Keratinocyte (primary cell): ENCODE data around the gene RPS27. TPM values are rescaled to one million over a fixed set of nuclear protein-coding genes. Genes with fewer than 3 reads are reported as not detected.
A peak's percentile ranks its signal among the peaks of the same experiment; 100 is the strongest.

ENCODE experiments used
- DNase-seq: peaks from one replicate; pipeline ENCODE4 v3.0.0-alpha.2; 2011; ENCODE audit warnings: low read depth, missing footprints, low spot score
- FAIRE-seq: peaks from 2 replicates; lab custom pipeline; 2011; peaks lifted over from hg19 to GRCh38; lab: Jason Lieb, UNC
- H2AFZ ChIP-seq: 2 replicates; pipeline ENCODE4 v1.6.0; 2012; ENCODE audit warnings: low read length, control low read depth, inconsistent platforms; ENCODE audit not compliant: control insufficient read depth
- H3K27ac ChIP-seq: 2 replicates; pipeline ENCODE4 v1.5.1; 2011; ENCODE audit warnings: low read length; ENCODE audit not compliant: control insufficient read depth, insufficient read depth
- H3K27me3 ChIP-seq: 3 replicates; pipeline ENCODE4 v1.6.0; 2011; ENCODE audit warnings: low read length; ENCODE audit not compliant: control insufficient read depth, insufficient read depth; ENCODE audit errors: extremely low read depth
- H3K36me3 ChIP-seq, 2 experiments: 2 replicates in 1 of 2; 3 replicates in 1 of 2; pipeline ENCODE4 v1.5.1; 2011; ENCODE audit warnings: low read length in 2 of 2, mild to moderate bottlenecking in 1 of 2; ENCODE audit not compliant: control insufficient read depth in 2 of 2, insufficient read depth in 2 of 2; ENCODE audit errors: extremely low read depth in 1 of 2
- H3K4me1 ChIP-seq: 3 replicates; pipeline ENCODE4 v1.5.1; 2011; ENCODE audit warnings: low read length; ENCODE audit not compliant: control insufficient read depth, insufficient read depth; ENCODE audit errors: extremely low read depth
- H3K4me2 ChIP-seq: 3 replicates; pipeline ENCODE4 v1.6.0; 2011; ENCODE audit warnings: low read depth, low read length; ENCODE audit not compliant: control insufficient read depth, insufficient read depth; ENCODE audit errors: extremely low read depth
- H3K4me3 ChIP-seq, 3 experiments: fragments of 200-600 bp in 1 of 3; sonication (generic) in 1 of 3; 2 replicates in 2 of 3; 3 replicates in 1 of 3; pipeline ENCODE4 v1.5.1; 2011 to 2016; ENCODE audit warnings: low read length in 3 of 3, mild to moderate bottlenecking in 3 of 3, control low read depth in 2 of 3, inconsistent platforms in 1 of 3, low read depth in 1 of 3, mixed read lengths in 1 of 3, mixed run types in 1 of 3, moderate library complexity in 1 of 3; ENCODE audit not compliant: control insufficient read depth in 2 of 3, insufficient read depth in 2 of 3; ENCODE audit errors: extremely low read depth in 1 of 3
- H3K79me2 ChIP-seq: 2 replicates; pipeline ENCODE4 v1.6.0; 2012; ENCODE audit warnings: low read length; ENCODE audit not compliant: control insufficient read depth, insufficient read depth
- H3K9ac ChIP-seq: 3 replicates; pipeline ENCODE4 v1.6.0; 2011; ENCODE audit warnings: low read length; ENCODE audit not compliant: control insufficient read depth, insufficient read depth; ENCODE audit errors: extremely low read depth
- H3K9me1 ChIP-seq: 3 replicates; pipeline ENCODE4 v1.6.0; 2011; ENCODE audit warnings: low read length; ENCODE audit not compliant: control insufficient read depth, insufficient read depth; ENCODE audit errors: extremely low read depth
- H3K9me3 ChIP-seq: 2 replicates; pipeline ENCODE4 v1.5.1; 2012; ENCODE audit warnings: low read depth, low read length; ENCODE audit not compliant: control insufficient read depth
- H4K20me1 ChIP-seq: 3 replicates; pipeline ENCODE4 v1.6.0; 2011; ENCODE audit warnings: low read length; ENCODE audit not compliant: control insufficient read depth, insufficient read depth; ENCODE audit errors: extremely low read depth
- CTCF ChIP-seq, 3 experiments: IDR thresholded peaks in 1 of 3; conservative IDR thresholded peaks in 1 of 3; optimal IDR thresholded peaks in 1 of 3; 2 replicates in 2 of 3; 3 replicates in 1 of 3; pipeline versions ENCODE3 to v1.5.1; 2011; ENCODE audit warnings: low read length in 3 of 3, mild to moderate bottlenecking in 3 of 3, moderate library complexity in 2 of 3, control low read depth in 1 of 3, inconsistent platforms in 1 of 3; ENCODE audit not compliant: insufficient read depth in 2 of 3; ENCODE audit errors: extremely low read depth in 1 of 3
- EZH2 ChIP-seq: IDR thresholded peaks from one replicate; pipeline ENCODE4 v1.6.1; 2012; ENCODE audit warnings: inconsistent platforms, mild to moderate bottlenecking, low read length, moderate library complexity
- dilution Hi-C: fragments of 300-500 bp; cut with MboI; formaldehyde crosslinking; loops from one replicate; pipeline ENCODE4 v1.7.0; 2020; ENCODE audit warnings: low sequenced_read_pairs; ENCODE audit not compliant: extremely low pct_ligation_motif_present
- polyA plus RNA-seq, 5 experiments: library from polyadenylated mRNA; depleted of rRNA in 3 of 5; stranded (reverse) in 3 of 5; stranded (forward) in 1 of 5; unstranded in 1 of 5; fragments of >200 nt; gene quantifications; 1 replicate in 1 of 5; 2 replicates in 3 of 5; 3 replicates in 1 of 5; pipeline versions ENCODE4 v1.2.1 to v1.2.3, GENCODE V29; 2011 to 2012; ENCODE audit warnings: missing spikeins in 2 of 5, low read depth in 1 of 5, low replicate concordance in 1 of 5

The RPS27 gene
- polyA plus RNA-seq, 1 donor (not counting 4 experiments of a cell fraction or from before 2014, with no cell fraction given): 5,112 TPM

GRCh38 chr1:153967107-153967999 lies 23.2 kb upstream of the RPS27 start, which contains the start of gene CREB3L4:
TSS of gene CREB3L4 (plus strand) at chr1:153967902. CDS start at chr1:153968526, 624 bp downstream.
- no peak for DNase-seq

GRCh38 chr1:153968000-153968363 lies 22.6 kb upstream of the RPS27 start:
- dilution Hi-C loops: no loop called here
- Histone ChIP-seq H3K27me3 (no peaks in the 10 kb centered on the region), H3K79me2 (peaks cover 2% of the 10 kb centered on the region), H3K4me2 (peak overlapping the region; percentile 92), H3K4me3 (peak overlapping the region; percentile 53 to 79 (median 64)), H3K36me3 (peaks cover 0 to 4% of the 10 kb centered on the region in 2 experiments), H3K9me1 (no peaks in the 10 kb centered on the region), H4K20me1 (no peaks in the 10 kb centered on the region), H2AFZ (peak overlapping the region; percentile 78), H3K27ac (peak overlapping the region; percentile 78), H3K4me1 (peaks cover 25% of the 10 kb centered on the region), H3K9me3 (no peaks in the 10 kb centered on the region), H3K9ac (peak overlapping the region; percentile 83)
- DNase-seq: no peak
- FAIRE-seq: no peak
- no peak for TF ChIP-seq CTCF (optimal IDR thresholded peaks at IDR 0.05 in 1 of 3, IDR thresholded peaks at IDR 0.05 in 1 of 3, conservative IDR thresholded peaks at IDR 0.05 in 1 of 3; ENCODE audit: extremely low read depth in 1 of 3, insufficient read depth in 2 of 3, low read length in 3 of 3)
- no peak for TF ChIP-seq EZH2

More at GRCh38 chr1:153967107-153967999, 23.2 kb upstream of the RPS27 start, which contains the start of gene CREB3L4:
- Histone ChIP-seq H3K27ac (peak within 1 kb of the TSS; percentile 78), H2AFZ (peak within 1 kb of the TSS; percentile 87), H3K79me2 (peaks cover 7% of the 10 kb centered on the region), H3K4me3 (peak within 1 kb of the TSS; percentile 53 to 79 (median 64)), H3K9me1 (no peaks in the 10 kb centered on the region), H3K4me2 (peak within 1 kb of the TSS; percentile 92), H3K9me3 (no peaks in the 10 kb centered on the region), H3K4me1 (peaks cover 31% of the 10 kb centered on the region), H3K27me3 (no peaks in the 10 kb centered on the region), H3K9ac (peak within 1 kb of the TSS; percentile 83), H4K20me1 (no peaks in the 10 kb centered on the region), H3K36me3 (no peaks in the 10 kb centered on the region)
- FAIRE-seq: no peak
- TF ChIP-seq EZH2 (no peak), CTCF (optimal IDR thresholded peaks at IDR 0.05 in 1 of 3, IDR thresholded peaks at IDR 0.05 in 1 of 3, conservative IDR thresholded peaks at IDR 0.05 in 1 of 3; ENCODE audit: extremely low read depth in 1 of 3, insufficient read depth in 2 of 3, low read length in 3 of 3) (peak; percentile 20 to 61 (median 39))
- dilution Hi-C loops: no loop called here
